IPS-15b (cell line): Measurements from ENCODE around the gene HMCN2.
"Not testable (repeated sequence)": the region's sequence is repeated elsewhere in the genome, so short reads cannot be mapped to it uniquely, and the experiment has no call there.

ENCODE experiments used
- H3K27me3 ChIP-seq: one replicate; pipeline ENCODE4 v1.6.1; 2013; ENCODE audit warnings: low read length; ENCODE audit not compliant: control insufficient read depth, insufficient read depth
- H3K36me3 ChIP-seq: one replicate; pipeline ENCODE4 v1.6.1; 2013; ENCODE audit warnings: low read length; ENCODE audit not compliant: control insufficient read depth, insufficient read depth
- H3K4me1 ChIP-seq: one replicate; pipeline ENCODE4 v1.6.1; 2013; ENCODE audit warnings: mild to moderate bottlenecking, low read length; ENCODE audit not compliant: control insufficient read depth, insufficient read depth
- H3K4me3 ChIP-seq: one replicate; pipeline ENCODE4 v1.5.1; 2013; ENCODE audit warnings: low read depth, low read length
- H3K9ac ChIP-seq: one replicate; pipeline ENCODE4 v1.6.1; 2013; ENCODE audit warnings: low read depth, mild to moderate bottlenecking, low read length
- H3K9me3 ChIP-seq: one replicate; pipeline ENCODE4 v1.6.1; 2013; ENCODE audit warnings: mild to moderate bottlenecking, low read length; ENCODE audit not compliant: control insufficient read depth, insufficient read depth

The HMCN2 gene

GRCh38 chr9:130433947-130434262 lies 168.3 kb downstream of the HMCN2 start:
- H3K4me3 ChIP-seq: peak overlapping the region; percentile 60
- H3K9ac ChIP-seq: peak overlapping the region; percentile 47
- H3K27me3 ChIP-seq: peaks cover 22% of the 10 kb centered on the region
- no peaks in the 10 kb centered on the region for H3K9me3 ChIP-seq
- H3K36me3 ChIP-seq: peaks cover 4% of the 10 kb centered on the region
- H3K4me1 ChIP-seq: peaks cover 2% of the 10 kb centered on the region

- H3K4me3 ChIP-seq, H3K9ac ChIP-seq, H3K36me3 ChIP-seq, H3K4me1 ChIP-seq, H3K9me3 ChIP-seq: not testable (repeated sequence)
- H3K27me3 ChIP-seq: peaks cover 22% of the 10 kb centered on the region
These were observed 169.1 kb downstream of the HMCN2 start for GRCh38 chr9:130434656-130435055.

GRCh38 chr9:130437011-130437789 lies 171.6 kb downstream of the HMCN2 start:
- no peak overlapping the region for H3K9ac ChIP-seq
- H3K4me1 ChIP-seq: peaks cover 2% of the 10 kb centered on the region
- no peaks in the 10 kb centered on the region for H3K9me3 ChIP-seq
- H3K27me3 ChIP-seq: peaks cover 22% of the 10 kb centered on the region
- H3K4me3 ChIP-seq: no peak overlapping the region
- H3K36me3 ChIP-seq: no peaks in the 10 kb centered on the region

GRCh38 chr9:130438382-130438981 lies 172.9 kb downstream of the HMCN2 start:
- Histone ChIP-seq H3K9me3 (no peaks in the 10 kb centered on the region), H3K36me3 (no peaks in the 10 kb centered on the region), H3K4me1 (peaks cover 2% of the 10 kb centered on the region), H3K27me3 (peaks cover 17% of the 10 kb centered on the region), H3K4me3 (no peak overlapping the region), H3K9ac (no peak overlapping the region)

- Histone ChIP-seq H3K27me3 (peaks cover 13% of the 10 kb centered on the region), H3K4me1 (peaks cover 6% of the 10 kb centered on the region), H3K9ac (no peak overlapping the region), H3K36me3 (no peaks in the 10 kb centered on the region), H3K4me3 (no peak overlapping the region), H3K9me3 (no peaks in the 10 kb centered on the region)
These were observed 175.5 kb downstream of the HMCN2 start for GRCh38 chr9:130441031-130441430.

- Histone ChIP-seq H3K4me3 (no peak overlapping the region), H3K9ac (no peak overlapping the region), H3K36me3 (no peaks in the 10 kb centered on the region), H3K27me3 (peaks cover 18% of the 10 kb centered on the region), H3K4me1 (peaks cover 20% of the 10 kb centered on the region), H3K9me3 (no peaks in the 10 kb centered on the region)
These were observed 177.3 kb downstream of the HMCN2 start for GRCh38 chr9:130442746-130443455.

GRCh38 chr9:130443456-130443801 lies 177.9 kb downstream of the HMCN2 start:
- H3K4me1 ChIP-seq: peaks cover 24% of the 10 kb centered on the region
- H3K9ac ChIP-seq: no peak overlapping the region
- H3K9me3 ChIP-seq: no peaks in the 10 kb centered on the region
- no peak overlapping the region for H3K4me3 ChIP-seq
- H3K27me3 ChIP-seq: peaks cover 18% of the 10 kb centered on the region
- no peaks in the 10 kb centered on the region for H3K36me3 ChIP-seq

- H3K4me1 ChIP-seq: peaks cover 22% of the 10 kb centered on the region
- peaks cover 18% of the 10 kb centered on the region for H3K27me3 ChIP-seq
- H3K9ac ChIP-seq: no peak overlapping the region
- H3K36me3 ChIP-seq: no peaks in the 10 kb centered on the region
- H3K9me3 ChIP-seq: no peaks in the 10 kb centered on the region
- H3K4me3 ChIP-seq: peak overlapping the region; percentile 37
These were observed 178.4 kb downstream of the HMCN2 start for GRCh38 chr9:130443840-130444492.

- Histone ChIP-seq H3K27me3 (peaks cover 18% of the 10 kb centered on the region), H3K4me3 (peak within 1 kb of the TSS; percentile 63), H3K36me3 (no peaks in the 10 kb centered on the region), H3K4me1 (peaks cover 22% of the 10 kb centered on the region), H3K9ac (peak within 1 kb of the TSS; percentile 70), H3K9me3 (no peaks in the 10 kb centered on the region)
These were observed 179.1 kb downstream of the HMCN2 start, which contains the start of gene ASS1 for GRCh38 chr9:130444565-130445221. Gene ASS1, plus strand, starts transcription at chr9:130444961. Its CDS starts 7,268 bp downstream, at chr9:130452229.

GRCh38 chr9:130445268-130445983 lies 179.9 kb downstream of the HMCN2 start:
- H3K36me3 ChIP-seq: no peaks in the 10 kb centered on the region
- peaks cover 25% of the 10 kb centered on the region for H3K4me1 ChIP-seq
- peak overlapping the region; percentile 70 for H3K9ac ChIP-seq
- H3K4me3 ChIP-seq: peak overlapping the region; percentile 63
- no peaks in the 10 kb centered on the region for H3K9me3 ChIP-seq
- peaks cover 18% of the 10 kb centered on the region for H3K27me3 ChIP-seq
